HepG2 (cell line): ENCODE results near the gene CXCL8. TPM values are rescaled to one million over a fixed set of nuclear protein-coding genes. Genes with fewer than 3 reads are reported as not detected.

Experiments used
- ATAC-seq: fragments of 200-7000 bp; cut with Tn5 transposase; 3 replicates; pipeline ENCODE4 v1.9.1; 2020; ENCODE audit warnings: mild to moderate bottlenecking, moderate library complexity
- BruUV-seq: library from RNA; stranded (reverse); fragments of 400-500 nt; replicated peaks from 2 replicates; lab custom pipeline; 2021; lab: Mats Ljungman, UMichigan
- CTCF ChIA-PET: fragments of 300-600 bp; formaldehyde crosslinking; extraction: SDS; loops from one replicate; lab custom pipeline; 2021; ENCODE audit warnings: low total read pairs, inconsistent platforms, low intra/inter-chr PET ratio; lab: Yijun Ruan, JAX
- POLR2A ChIA-PET: fragments of 350-600 bp; sonication (Branson Sonifier 250); formaldehyde crosslinking; loops from one replicate; lab custom pipeline; 2020; ENCODE audit warnings: antibody characterized with exemption, inconsistent platforms; lab: Yijun Ruan, JAX
- DNase-seq: peaks from one replicate; pipeline ENCODE4 v3.0.0-alpha.2; 2015; ENCODE audit warnings: low spot score
- FAIRE-seq: peaks from 3 replicates; lab custom pipeline; 2011; peaks lifted over from hg19 to GRCh38; lab: Jason Lieb, UNC
- H2AFZ ChIP-seq: one replicate; pipeline ENCODE4 v1.6.1; 2011; ENCODE audit warnings: low read length, inconsistent platforms
- H3K27ac ChIP-seq: fragments of 300-600 bp; 3 replicates; pipeline ENCODE4 v1.8.0; 2011; ENCODE audit warnings: mixed run types, mild to moderate bottlenecking, mixed read lengths, low read length, inconsistent platforms; ENCODE audit not compliant: insufficient read depth; ENCODE audit errors: extremely low read length
- H3K27me3 ChIP-seq, 2 experiments: fragments of 200-600 bp in 1 of 2; 2 replicates in 1 of 2; 3 replicates in 1 of 2; pipeline versions ENCODE4 v1.6.0 to v1.8.0; 2011; ENCODE audit warnings: low read length in 2 of 2, mild to moderate bottlenecking in 2 of 2, moderate library complexity in 2 of 2, inconsistent platforms in 1 of 2; ENCODE audit not compliant: insufficient read depth in 2 of 2, control insufficient read depth in 1 of 2
- H3K36me3 ChIP-seq, 2 experiments: fragments of 200-600 bp in 1 of 2; replicated peaks in 1 of 2; 2 replicates in 1 of 2; 3 replicates in 1 of 2; pipeline versions ENCODE4 v1.5.1 to v1.8.0; 2011; ENCODE audit warnings: low read length in 2 of 2, inconsistent platforms in 1 of 2; ENCODE audit not compliant: insufficient read depth in 2 of 2, control insufficient read depth in 1 of 2
- H3K4me1 ChIP-seq: 2 replicates; pipeline ENCODE4 v1.5.1; 2012; ENCODE audit warnings: low read length, inconsistent platforms; ENCODE audit not compliant: insufficient read depth
- H3K4me2 ChIP-seq: 2 replicates; pipeline ENCODE4 v1.6.0; 2011; ENCODE audit warnings: low read depth, low read length, inconsistent platforms
- H3K4me3 ChIP-seq, 3 experiments: fragments of 200-600 bp in 1 of 3; sonication (generic), shearing (Covaris generic) in 1 of 3; replicated peaks in 1 of 3; 2 replicates each; pipeline ENCODE4 v1.5.1; 2011 to 2016; ENCODE audit warnings: low read length in 3 of 3, inconsistent platforms in 2 of 3, low read depth in 2 of 3, mild to moderate bottlenecking in 2 of 3, control low read depth in 1 of 3, mixed read lengths in 1 of 3; ENCODE audit not compliant: insufficient read depth in 1 of 3
- H3K79me2 ChIP-seq: one replicate; pipeline ENCODE4 v1.6.1; 2011; ENCODE audit warnings: low read length, inconsistent platforms; ENCODE audit not compliant: insufficient read depth
- H3K9ac ChIP-seq: 2 replicates; pipeline ENCODE4 v1.6.0; 2011; ENCODE audit warnings: mild to moderate bottlenecking, low read depth, low read length, inconsistent platforms; ENCODE audit not compliant: insufficient read depth
- H3K9me3 ChIP-seq: 2 replicates; pipeline ENCODE4 v1.5.1; 2012; ENCODE audit warnings: mild to moderate bottlenecking, low read length
- H4K20me1 ChIP-seq: 2 replicates; pipeline ENCODE4 v1.6.0; 2011; ENCODE audit warnings: inconsistent platforms, mild to moderate bottlenecking, low read length, moderate library complexity; ENCODE audit not compliant: insufficient read depth
- ETV5 ChIP-seq: IDR thresholded peaks from 2 replicates; pipeline ENCODE4 v1.6.1; 2018; ENCODE audit warnings: missing biosample characterization, missing genetic modification reagents, inconsistent platforms, borderline replicate concordance
- GLI4 ChIP-seq: sonication (generic); formaldehyde crosslinking; IDR thresholded peaks from 2 replicates; pipeline ENCODE4 v1.5.1; 2020; ENCODE audit warnings: missing genetic modification reagents, mild to moderate bottlenecking, moderate library complexity, borderline replicate concordance
- JUNB ChIP-seq: sonication (generic); formaldehyde crosslinking; IDR thresholded peaks from 2 replicates; pipeline ENCODE4 v1.8.0; 2022; ENCODE audit warnings: missing genetic modification reagents, mild to moderate bottlenecking, borderline replicate concordance
- KDM4B ChIP-seq: sonication (generic); formaldehyde crosslinking; IDR thresholded peaks from 2 replicates; pipeline ENCODE4 v1.4.0; 2020; ENCODE audit warnings: missing genetic modification reagents
- KDM5A ChIP-seq: fragments of 200-600 bp; sonication (generic); IDR thresholded peaks from 2 replicates; pipeline ENCODE4 v1.7.0; 2018; ENCODE audit warnings: antibody characterized with exemption, mild to moderate bottlenecking, low read length, borderline replicate concordance
- NR2F1 ChIP-seq, 2 experiments: fragments of 450-650 bp in 1 of 2; formaldehyde crosslinking in 1 of 2; IDR thresholded peaks; 2 replicates each; pipeline versions ENCODE4 v1.5.0 to v1.6.1; 2016 to 2020; ENCODE audit warnings: mild to moderate bottlenecking in 1 of 2, missing compliant biosample characterization in 1 of 2, missing genetic modification reagents in 1 of 2, moderate library complexity in 1 of 2
- PCBP1 ChIP-seq: fragments of 200-400 bp; formaldehyde crosslinking; IDR thresholded peaks from 2 replicates; pipeline ENCODE4 v1.6.1; 2017; ENCODE audit warnings: mild to moderate bottlenecking, low read depth, low read length, borderline replicate concordance
- SAP130 ChIP-seq: IDR thresholded peaks from 2 replicates; pipeline ENCODE4 v1.6.1; 2016; ENCODE audit warnings: low read depth
- SCMH1 ChIP-seq: sonication (generic); formaldehyde crosslinking; IDR thresholded peaks from 2 replicates; pipeline ENCODE4 v1.9.0; 2021; ENCODE audit warnings: missing genetic modification reagents, mild to moderate bottlenecking, borderline replicate concordance
- TEAD2 ChIP-seq: sonication (generic); formaldehyde crosslinking; IDR thresholded peaks from 2 replicates; pipeline ENCODE4 v1.9.0; 2021; ENCODE audit warnings: missing genetic modification reagents
- ZNF546 ChIP-seq: sonication (generic); formaldehyde crosslinking; conservative IDR thresholded peaks from 2 replicates; pipeline ENCODE4 v1.8.1; 2023; ENCODE audit warnings: mild to moderate bottlenecking, missing genetic modification reagents
- WGBS: methylation state at CpG from one replicate; pipeline ENCODE4 v1.1.6; 2017; ENCODE audit warnings: low lambda C conversion rate; 5-methylcytosine and 5-hydroxymethylcytosine counted together
- in situ Hi-C: cut with HindIII; loops from 2 replicates; pipeline ENCODE4 v1.10.0; 2017; ENCODE audit warnings: low pct_unique_long_range_greater_than_20kb; ENCODE audit not compliant: extremely low pct_ligation_motif_present
- intact Hi-C: fragments of 100-400 bp; cut with micrococcal nuclease; formaldehyde crosslinking; loops from one replicate; pipeline ENCODE4 v1.10.0; 2022; ENCODE audit not compliant: unreplicated experiment
- polyA plus RNA-seq, 8 experiments: library from polyadenylated mRNA; depleted of rRNA in 3 of 8; stranded (reverse) in 7 of 8; unstranded in 1 of 8; fragments of >200 nt; fragmentation: Illumina TruSeq in 4 of 8; extraction: Trizol in 4 of 8; gene quantifications; 2 replicates each; pipeline versions ENCODE4 v1.2.1 to v1.2.3, GENCODE V29; 2011 to 2016; ENCODE audit warnings: low read depth in 4 of 8, missing spikeins in 1 of 8, mixed read lengths in 1 of 8; ENCODE audit not compliant: insufficient read depth in 1 of 8
- total RNA-seq, 5 experiments: library from RNA; depleted of rRNA; stranded (reverse); fragments of >200 nt; fragmentation: Illumina TruSeq; extraction: Trizol; gene quantifications; 2 replicates each; pipeline ENCODE4 v1.2.3, GENCODE V29; 2016; ENCODE audit warnings: low read depth in 1 of 5
- TF ChIP-seq, protein P1 (sequence below): sonication (generic); formaldehyde crosslinking; IDR thresholded peaks from 2 replicates; pipeline ENCODE4 v1.4.0; 2020; ENCODE audit warnings: mild to moderate bottlenecking, missing genetic modification reagents, borderline replicate concordance
- TF ChIP-seq, protein P2 (sequence below): IDR thresholded peaks from 2 replicates; pipeline ENCODE4 v1.6.1; 2012; ENCODE audit warnings: low read depth, low read length, improper control_type of control experiment
- TF ChIP-seq, protein P3 (sequence below): sonication (generic); formaldehyde crosslinking; conservative IDR thresholded peaks from 2 replicates; pipeline ENCODE4 v1.8.0; 2022; ENCODE audit warnings: low read depth, missing genetic modification reagents
- TF ChIP-seq, protein P4 (sequence below): sonication (generic); formaldehyde crosslinking; IDR thresholded peaks from 2 replicates; pipeline ENCODE4 v1.8.1; 2022; ENCODE audit warnings: mild to moderate bottlenecking, missing genetic modification reagents
- TF ChIP-seq, protein P5 (sequence below): sonication (generic); formaldehyde crosslinking; IDR thresholded peaks from 2 replicates; pipeline ENCODE4 v1.8.1; 2023; ENCODE audit warnings: mild to moderate bottlenecking, missing genetic modification reagents

CXCL8 gene
- total and polyA plus RNA-seq, 2 of the 13 experiments (the other 11 are each of a cell fraction or from before 2014, with no cell fraction given) = 1.8 to 7.8 TPM

DNA sequence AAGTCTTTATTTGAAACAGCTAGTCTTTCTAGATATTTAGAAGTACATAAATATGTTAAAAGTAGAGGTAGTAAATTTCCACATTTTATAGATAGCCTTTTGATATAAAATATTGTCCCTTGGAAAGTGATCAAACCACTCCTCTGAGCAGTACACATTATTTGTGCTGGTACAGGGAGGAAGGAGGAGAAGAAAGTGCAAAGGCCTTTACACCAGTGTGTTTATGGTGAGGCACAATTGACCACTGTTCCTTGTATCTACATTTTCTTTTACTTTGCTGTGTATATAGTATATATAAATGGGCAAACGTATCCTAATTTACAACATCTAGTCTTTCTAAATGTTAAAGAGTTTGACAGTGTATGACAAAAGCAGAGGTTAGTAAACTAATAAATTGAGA lies 39.9 kb downstream of the CXCL8 start:
- Histone ChIP-seq H3K4me1 (no peaks in the 10 kb centered on the region), H3K4me3 (no peak overlapping the region), H3K36me3 (no peaks in the 10 kb centered on the region), H3K27me3 (no peaks in the 10 kb centered on the region), H3K9me3 (no peaks in the 10 kb centered on the region), H2AFZ (no peak overlapping the region), H3K79me2 (no peaks in the 10 kb centered on the region), H4K20me1 (no peaks in the 10 kb centered on the region), H3K9ac (no peak overlapping the region), H3K27ac (no peak overlapping the region), H3K4me2 (no peak overlapping the region)
- 5% methylated on average over 1 of the region's 1 CpG for WGBS
- FAIRE-seq (no peak), ATAC-seq (no peak), DNase-seq (no peak)
- intact Hi-C loops = no loop called here
- in situ Hi-C loops = no loop called here
- BruUV-seq = no TSS peak
- ChIA-PET CTCF (no interaction called here), POLR2A (no interaction called here)
- TF ChIP-seq, protein P1, sequence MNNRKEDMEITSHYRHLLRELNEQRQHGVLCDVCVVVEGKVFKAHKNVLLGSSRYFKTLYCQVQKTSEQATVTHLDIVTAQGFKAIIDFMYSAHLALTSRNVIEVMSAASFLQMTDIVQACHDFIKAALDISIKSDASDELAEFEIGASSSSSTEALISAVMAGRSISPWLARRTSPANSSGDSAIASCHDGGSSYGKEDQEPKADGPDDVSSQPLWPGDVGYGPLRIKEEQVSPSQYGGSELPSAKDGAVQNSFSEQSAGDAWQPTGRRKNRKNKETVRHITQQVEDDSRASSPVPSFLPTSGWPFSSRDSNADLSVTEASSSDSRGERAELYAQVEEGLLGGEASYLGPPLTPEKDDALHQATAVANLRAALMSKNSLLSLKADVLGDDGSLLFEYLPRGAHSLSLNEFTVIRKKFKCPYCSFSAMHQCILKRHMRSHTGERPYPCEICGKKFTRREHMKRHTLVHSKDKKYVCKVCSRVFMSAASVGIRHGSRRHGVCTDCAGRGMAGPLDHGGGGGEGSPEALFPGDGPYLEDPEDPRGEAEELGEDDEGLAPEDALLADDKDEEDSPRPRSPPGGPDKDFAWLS = no peak
- TF ChIP-seq KDM5A = no peak
- TF ChIP-seq NR2F1 (CRISPR knock-in tag; IDR thresholded peaks at IDR 0.05) = no peak
- TF ChIP-seq ZNF546 = no peak
- TF ChIP-seq KDM4B (CRISPR knock-in tag) = no peak
- TF ChIP-seq, protein P2, sequence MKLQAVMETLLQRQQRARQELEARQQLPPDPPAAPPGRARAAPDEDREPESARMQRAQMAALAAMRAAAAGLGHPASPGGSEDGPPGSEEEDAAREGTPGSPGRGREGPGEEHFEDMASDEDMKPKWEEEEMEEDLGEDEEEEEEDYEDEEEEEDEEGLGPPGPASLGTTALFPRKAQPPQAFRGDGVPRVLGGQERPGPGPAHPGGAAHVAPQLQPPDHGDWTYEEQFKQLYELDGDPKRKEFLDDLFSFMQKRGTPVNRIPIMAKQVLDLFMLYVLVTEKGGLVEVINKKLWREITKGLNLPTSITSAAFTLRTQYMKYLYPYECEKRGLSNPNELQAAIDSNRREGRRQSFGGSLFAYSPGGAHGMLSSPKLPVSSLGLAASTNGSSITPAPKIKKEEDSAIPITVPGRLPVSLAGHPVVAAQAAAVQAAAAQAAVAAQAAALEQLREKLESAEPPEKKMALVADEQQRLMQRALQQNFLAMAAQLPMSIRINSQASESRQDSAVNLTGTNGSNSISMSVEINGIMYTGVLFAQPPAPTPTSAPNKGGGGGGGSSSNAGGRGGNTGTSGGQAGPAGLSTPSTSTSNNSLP = no peak
- TF ChIP-seq JUNB = no peak
- no peak for TF ChIP-seq PCBP1
- TF ChIP-seq, protein P3, sequence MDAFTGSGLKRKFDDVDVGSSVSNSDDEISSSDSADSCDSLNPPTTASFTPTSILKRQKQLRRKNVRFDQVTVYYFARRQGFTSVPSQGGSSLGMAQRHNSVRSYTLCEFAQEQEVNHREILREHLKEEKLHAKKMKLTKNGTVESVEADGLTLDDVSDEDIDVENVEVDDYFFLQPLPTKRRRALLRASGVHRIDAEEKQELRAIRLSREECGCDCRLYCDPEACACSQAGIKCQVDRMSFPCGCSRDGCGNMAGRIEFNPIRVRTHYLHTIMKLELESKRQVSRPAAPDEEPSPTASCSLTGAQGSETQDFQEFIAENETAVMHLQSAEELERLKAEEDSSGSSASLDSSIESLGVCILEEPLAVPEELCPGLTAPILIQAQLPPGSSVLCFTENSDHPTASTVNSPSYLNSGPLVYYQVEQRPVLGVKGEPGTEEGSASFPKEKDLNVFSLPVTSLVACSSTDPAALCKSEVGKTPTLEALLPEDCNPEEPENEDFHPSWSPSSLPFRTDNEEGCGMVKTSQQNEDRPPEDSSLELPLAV (CRISPR knock-in tag) = no peak
- no peak for TF ChIP-seq GLI4 (CRISPR knock-in tag)
- TF ChIP-seq, protein P4, sequence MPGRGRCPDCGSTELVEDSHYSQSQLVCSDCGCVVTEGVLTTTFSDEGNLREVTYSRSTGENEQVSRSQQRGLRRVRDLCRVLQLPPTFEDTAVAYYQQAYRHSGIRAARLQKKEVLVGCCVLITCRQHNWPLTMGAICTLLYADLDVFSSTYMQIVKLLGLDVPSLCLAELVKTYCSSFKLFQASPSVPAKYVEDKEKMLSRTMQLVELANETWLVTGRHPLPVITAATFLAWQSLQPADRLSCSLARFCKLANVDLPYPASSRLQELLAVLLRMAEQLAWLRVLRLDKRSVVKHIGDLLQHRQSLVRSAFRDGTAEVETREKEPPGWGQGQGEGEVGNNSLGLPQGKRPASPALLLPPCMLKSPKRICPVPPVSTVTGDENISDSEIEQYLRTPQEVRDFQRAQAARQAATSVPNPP (CRISPR knock-in tag) = no peak
- TF ChIP-seq SAP130 (CRISPR knock-in tag) = no peak
- TF ChIP-seq ETV5 = no peak
- TF ChIP-seq SCMH1 (CRISPR knock-in tag) = no peak
- no peak for TF ChIP-seq TEAD2 (CRISPR knock-in tag)
- TF ChIP-seq, protein P5, sequence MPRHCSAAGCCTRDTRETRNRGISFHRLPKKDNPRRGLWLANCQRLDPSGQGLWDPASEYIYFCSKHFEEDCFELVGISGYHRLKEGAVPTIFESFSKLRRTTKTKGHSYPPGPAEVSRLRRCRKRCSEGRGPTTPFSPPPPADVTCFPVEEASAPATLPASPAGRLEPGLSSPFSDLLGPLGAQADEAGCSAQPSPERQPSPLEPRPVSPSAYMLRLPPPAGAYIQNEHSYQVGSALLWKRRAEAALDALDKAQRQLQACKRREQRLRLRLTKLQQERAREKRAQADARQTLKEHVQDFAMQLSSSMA (CRISPR knock-in tag) = no peak
